Esophagus squamous epithelium (tissue), 4 donors: ENCODE measurements around the gene ATP2A3.

Source experiments
- CTCF ChIP-seq, 6 experiments: fragments of 450-650 bp in 4 of 6; fragments of 200-600 bp in 2 of 6; sonication (generic) in 2 of 6; IDR thresholded peaks; one replicate each; pipeline ENCODE4 v1.5.1; 2016 to 2019; ENCODE audit warnings: antibody characterized with exemption in 6 of 6, mild to moderate bottlenecking in 4 of 6, moderate library complexity in 4 of 6
- POLR2A ChIP-seq, 4 donors: fragments of 450-650 bp; IDR thresholded peaks; one replicate each; pipeline ENCODE4 v1.6.1; 2017; ENCODE audit warnings: antibody characterized with exemption in 4 of 4, mild to moderate bottlenecking in 4 of 4, moderate library complexity in 3 of 4

DNA sequence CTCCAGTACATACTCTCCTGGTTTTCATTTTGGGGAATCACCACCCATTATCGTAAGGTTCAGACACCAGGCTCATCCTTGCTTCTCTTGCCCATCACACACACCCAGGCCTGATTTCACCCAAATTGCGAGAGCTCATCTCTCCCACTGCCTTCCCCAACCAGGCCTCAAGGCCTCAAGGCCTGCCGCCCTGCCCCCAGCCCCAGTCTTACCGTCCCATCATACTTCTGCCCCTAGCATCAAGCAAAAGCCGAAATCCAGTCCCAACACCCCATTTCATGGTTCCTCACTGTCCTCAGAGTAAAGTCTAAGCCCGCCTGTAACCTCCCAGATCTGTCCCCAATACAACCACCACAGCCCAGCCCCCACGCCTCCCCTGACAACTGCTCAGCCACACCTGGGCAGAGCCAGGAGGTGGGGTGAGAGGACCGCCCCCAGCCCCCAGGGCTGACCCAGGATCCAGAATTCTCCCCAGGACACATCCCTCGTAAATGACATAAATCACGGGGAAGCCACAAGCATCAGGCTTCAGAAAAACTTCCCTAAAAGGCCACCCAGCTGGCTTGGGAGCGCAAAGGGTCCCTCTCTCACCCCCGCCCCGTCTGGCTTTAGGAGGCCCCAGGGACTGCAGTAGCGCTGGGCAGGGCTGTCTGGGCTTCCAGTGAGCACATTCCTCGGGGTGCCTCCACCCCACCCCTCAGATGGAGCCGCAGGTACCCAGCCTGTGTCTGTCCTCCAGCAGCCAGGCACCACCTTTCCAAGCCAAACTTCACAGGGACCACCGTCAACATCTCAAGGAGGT lies 38.4 kb downstream of the ATP2A3 start:
- TF ChIP-seq CTCF (IDR thresholded peaks at IDR 0.05), result no peak
- TF ChIP-seq POLR2A (IDR thresholded peaks at IDR 0.05), result no peak
